KG1 (cell line): ENCODE results near the gene RPL36.
"Not testable (repeated sequence)": the region's sequence is repeated elsewhere in the genome, so short reads cannot be mapped to it uniquely, and the experiment has no call there.

ENCODE experiments used
- DNase-seq: peaks from one replicate; lab custom pipeline; 2025; lab: John Stamatoyannopoulos, UW

RPL36 gene

GRCh38 chr19:5706876-5707573, 16.9 kb downstream of the RPL36 start:
- no peak for DNase-seq

GRCh38 chr19:5707576-5708575, 17.8 kb downstream of the RPL36 start:
- no peak for DNase-seq

GRCh38 chr19:5711025-5711424, 20.9 kb downstream of the RPL36 start:
- DNase-seq, result no peak

- DNase-seq, result no peak
Measured at GRCh38 chr19:5711713-5712161, 21.6 kb downstream of the RPL36 start.

GRCh38 chr19:5713228-5713627, 23.1 kb downstream of the RPL36 start:
- no peak for DNase-seq

- DNase-seq, result no peak
Measured at GRCh38 chr19:5714816-5715215, 24.7 kb downstream of the RPL36 start.

GRCh38 chr19:5717215-5717935, 27.3 kb downstream of the RPL36 start:
- no peak for DNase-seq

- DNase-seq, result no peak
Measured at GRCh38 chr19:5718037-5718578, 28.0 kb downstream of the RPL36 start.

GRCh38 chr19:5718579-5719273, 28.6 kb downstream of the RPL36 start:
- peak; percentile 11 for DNase-seq

- DNase-seq, result no peak
Measured at GRCh38 chr19:5719274-5719960, 29.3 kb downstream of the RPL36 start.

- peak; percentile 98 for DNase-seq
Measured at GRCh38 chr19:5719961-5720790, 30.1 kb downstream of the RPL36 start, which contains the start of the genes CATSPERD and LONP1. TSS of gene CATSPERD (plus strand) at chr19:5720637. CDS start at chr19:5720738, 101 bp downstream. TSS of gene LONP1 (minus strand) at chr19:5720146. CDS start at chr19:5720132, 14 bp downstream.

GRCh38 chr19:5727453-5728050, 37.5 kb downstream of the RPL36 start:
- DNase-seq, result no peak

- not testable (repeated sequence) for DNase-seq
Measured at GRCh38 chr19:5733172-5733571, 43.1 kb downstream of the RPL36 start.

GRCh38 chr19:5738423-5738822, 48.3 kb downstream of the RPL36 start:
- DNase-seq, result no peak
